Measurements from ENCODE around the gene GHDC.
"Not testable (repeated sequence)": the region's sequence is repeated elsewhere in the genome, so short reads cannot be mapped to it uniquely, and the experiment has no call there.

GHDC gene

GRCh38 chr17:42142371-42142896 lies 51.9 kb downstream of the GHDC start:
- no peak for DNase-seq

GRCh38 chr17:42141382-42141781 lies 52.9 kb downstream of the GHDC start:
- no peak for DNase-seq

GRCh38 chr17:42140690-42141089 lies 53.6 kb downstream of the GHDC start:
- not testable (repeated sequence) for DNase-seq

Data from DMS79 (cell line).